HG03280 (cell line): ENCODE results near the gene DROSHA.

Experiments used
- ATAC-seq: cut with Tn5 transposase; IDR thresholded peaks from one replicate; pipeline ENCODE4 v1.9.1; 2021; ENCODE audit warnings: mild to moderate bottlenecking, moderate library complexity; ENCODE audit not compliant: unreplicated experiment

The DROSHA gene

GRCh38 chr5:31355337-31355736 lies 176.6 kb downstream of the DROSHA start:
- ATAC-seq = no peak
